Measurements from ENCODE around the gene NDUFS4. TPM values are rescaled to one million over a fixed set of nuclear protein-coding genes. Genes with fewer than 3 reads are reported as not detected.

NDUFS4 gene
- total RNA-seq, 1 experiment from 2014 or later, result 112 TPM

DNA sequence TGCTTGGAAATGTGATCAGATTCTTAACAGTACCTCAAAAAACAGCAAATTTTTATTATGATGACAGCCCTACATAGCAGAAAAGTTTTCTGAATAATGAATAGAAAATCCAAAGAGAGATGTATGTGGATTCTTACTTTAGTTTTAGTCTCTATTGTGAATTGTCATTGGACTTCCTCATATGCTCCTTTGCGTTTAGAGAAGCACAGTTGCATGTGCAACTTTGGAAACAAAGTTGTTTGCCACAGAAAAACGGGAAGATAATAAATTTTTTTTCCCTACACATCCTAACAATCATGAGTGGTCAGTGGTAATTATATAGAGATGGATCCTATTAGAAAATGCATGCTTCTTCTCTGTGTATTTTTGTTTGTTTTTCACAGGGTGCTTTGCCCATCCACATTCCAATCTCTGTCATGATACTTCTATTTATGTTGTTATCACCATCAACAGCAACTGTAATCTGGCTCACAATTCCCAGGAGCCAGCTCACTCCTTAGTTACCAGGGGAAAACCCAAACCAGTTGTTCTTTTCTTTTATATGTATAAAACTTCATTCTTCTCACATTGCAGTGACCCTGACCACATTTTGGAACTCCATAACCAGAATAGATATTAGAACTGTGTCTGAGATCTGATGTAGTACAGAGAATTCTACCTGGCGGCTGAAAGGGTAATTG is 118.7 kb downstream of the NDUFS4 start:
- DNase-seq (ENCODE audit: low spot score), result no peak
- H3K27me3 ChIP-seq (replicated peaks; ENCODE audit: insufficient read depth, low read depth, low read length, poor library complexity), result no peaks in the 10 kb centered on the region
- intact Hi-C loops (cut with micrococcal nuclease; ENCODE audit: unreplicated experiment), result no loop called here
- H3K27ac ChIP-seq (ENCODE audit: low read depth, low read length, poor library complexity, severe bottlenecking), result no peak overlapping the region
- no peaks in the 10 kb centered on the region for H3K36me3 ChIP-seq (ENCODE audit: insufficient read depth, low read length, poor library complexity, severe bottlenecking)
- ChIA-PET CTCF (no interaction called here), POLR2A (ENCODE audit: low non-redundant PET) (no interaction called here)
- no peak overlapping the region for H3K4me3 ChIP-seq (ENCODE audit: low read depth, low read length, poor library complexity, severe bottlenecking)
- no peaks in the 10 kb centered on the region for H3K4me1 ChIP-seq (ENCODE audit: insufficient read depth, low read length, poor library complexity, severe bottlenecking)
- no peaks in the 10 kb centered on the region for H3K9me3 ChIP-seq (ENCODE audit: low read depth, low read length, poor library complexity, severe bottlenecking)
- TF ChIP-seq, protein P1, sequence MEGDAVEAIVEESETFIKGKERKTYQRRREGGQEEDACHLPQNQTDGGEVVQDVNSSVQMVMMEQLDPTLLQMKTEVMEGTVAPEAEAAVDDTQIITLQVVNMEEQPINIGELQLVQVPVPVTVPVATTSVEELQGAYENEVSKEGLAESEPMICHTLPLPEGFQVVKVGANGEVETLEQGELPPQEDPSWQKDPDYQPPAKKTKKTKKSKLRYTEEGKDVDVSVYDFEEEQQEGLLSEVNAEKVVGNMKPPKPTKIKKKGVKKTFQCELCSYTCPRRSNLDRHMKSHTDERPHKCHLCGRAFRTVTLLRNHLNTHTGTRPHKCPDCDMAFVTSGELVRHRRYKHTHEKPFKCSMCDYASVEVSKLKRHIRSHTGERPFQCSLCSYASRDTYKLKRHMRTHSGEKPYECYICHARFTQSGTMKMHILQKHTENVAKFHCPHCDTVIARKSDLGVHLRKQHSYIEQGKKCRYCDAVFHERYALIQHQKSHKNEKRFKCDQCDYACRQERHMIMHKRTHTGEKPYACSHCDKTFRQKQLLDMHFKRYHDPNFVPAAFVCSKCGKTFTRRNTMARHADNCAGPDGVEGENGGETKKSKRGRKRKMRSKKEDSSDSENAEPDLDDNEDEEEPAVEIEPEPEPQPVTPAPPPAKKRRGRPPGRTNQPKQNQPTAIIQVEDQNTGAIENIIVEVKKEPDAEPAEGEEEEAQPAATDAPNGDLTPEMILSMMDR (conservative IDR thresholded peaks at IDR 0.05; ENCODE audit: low read depth, low read length), result no peak
- TF ChIP-seq EZH2 (IDR thresholded peaks at IDR 0.05; ENCODE audit: borderline replicate concordance, low read depth, low read length, poor library complexity, severe bottlenecking), result no peak
- no TSS peak for BruUV-seq (replicated peaks)

DNA sequence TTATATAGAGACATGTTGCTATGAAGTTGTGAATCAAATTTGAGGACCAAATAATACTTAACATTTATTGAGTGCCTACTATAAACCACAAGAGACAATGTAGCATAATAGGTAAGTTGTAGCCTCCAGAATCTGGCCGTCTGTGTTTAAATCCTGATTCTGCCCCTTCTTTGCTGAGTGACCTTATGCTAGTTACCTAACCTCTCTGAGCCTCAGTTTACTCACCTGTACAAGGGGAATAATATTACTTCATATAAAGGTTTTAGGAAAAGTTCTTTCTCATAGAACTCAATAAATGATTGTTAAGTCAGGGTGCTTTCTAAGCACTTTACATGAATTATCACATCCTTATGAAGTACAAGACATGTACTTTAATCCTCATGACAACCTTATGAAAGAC is 120.6 kb downstream of the NDUFS4 start:
- POLR2A ChIA-PET (ENCODE audit: low non-redundant PET), result no interaction called here
- H3K27me3 ChIP-seq (replicated peaks; ENCODE audit: insufficient read depth, low read depth, low read length, poor library complexity), result no peaks in the 10 kb centered on the region
- CTCF ChIA-PET, result no interaction called here
- TF ChIP-seq, protein P1 (conservative IDR thresholded peaks at IDR 0.05; ENCODE audit: low read depth, low read length), result no peak
- TF ChIP-seq EZH2 (IDR thresholded peaks at IDR 0.05; ENCODE audit: borderline replicate concordance, low read depth, low read length, poor library complexity, severe bottlenecking), result no peak
- no TSS peak for BruUV-seq (replicated peaks)
- H3K4me1 ChIP-seq (ENCODE audit: insufficient read depth, low read length, poor library complexity, severe bottlenecking), result no peaks in the 10 kb centered on the region
- no peak overlapping the region for H3K4me3 ChIP-seq (ENCODE audit: low read depth, low read length, poor library complexity, severe bottlenecking)
- H3K36me3 ChIP-seq (ENCODE audit: insufficient read depth, low read length, poor library complexity, severe bottlenecking), result no peaks in the 10 kb centered on the region
- no peak for DNase-seq (ENCODE audit: low spot score)
- H3K9me3 ChIP-seq (ENCODE audit: low read depth, low read length, poor library complexity, severe bottlenecking), result no peaks in the 10 kb centered on the region
- H3K27ac ChIP-seq (ENCODE audit: low read depth, low read length, poor library complexity, severe bottlenecking), result no peak overlapping the region
- intact Hi-C loops (cut with micrococcal nuclease; ENCODE audit: unreplicated experiment), result no loop called here

DNA sequence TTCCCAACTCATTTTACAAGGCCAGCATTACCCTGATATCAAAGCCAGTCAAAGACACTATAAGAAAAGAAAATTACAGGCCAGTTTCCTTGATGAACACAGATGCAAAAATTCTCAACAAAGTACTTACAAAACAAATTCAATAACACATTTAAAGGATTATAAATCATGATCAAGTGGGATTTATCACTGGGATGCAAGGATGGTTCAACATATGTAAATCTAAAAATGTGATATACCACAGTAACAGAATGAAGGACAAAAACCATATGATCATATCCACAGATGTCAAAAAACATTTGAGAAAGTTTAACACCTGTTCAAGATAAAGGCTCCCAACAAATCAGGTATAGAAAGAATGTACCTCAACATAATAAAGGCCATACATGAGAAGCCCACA is 130.6 kb downstream of the NDUFS4 start:
- Histone ChIP-seq H3K36me3 (ENCODE audit: insufficient read depth, low read length, poor library complexity, severe bottlenecking) (no peaks in the 10 kb centered on the region), H3K27me3 (replicated peaks; ENCODE audit: insufficient read depth, low read depth, low read length, poor library complexity) (no peaks in the 10 kb centered on the region), H3K27ac (ENCODE audit: low read depth, low read length, poor library complexity, severe bottlenecking) (no peak overlapping the region), H3K9me3 (ENCODE audit: low read depth, low read length, poor library complexity, severe bottlenecking) (peaks cover 15% of the 10 kb centered on the region), H3K4me1 (ENCODE audit: insufficient read depth, low read length, poor library complexity, severe bottlenecking) (no peaks in the 10 kb centered on the region), H3K4me3 (ENCODE audit: low read depth, low read length, poor library complexity, severe bottlenecking) (no peak overlapping the region)
- ChIA-PET CTCF (no interaction called here), POLR2A (ENCODE audit: low non-redundant PET) (no interaction called here)
- no TSS peak for BruUV-seq (replicated peaks)
- intact Hi-C loops (cut with micrococcal nuclease; ENCODE audit: unreplicated experiment), result no loop called here
- DNase-seq (ENCODE audit: low spot score), result no peak
- no peak for TF ChIP-seq EZH2 (IDR thresholded peaks at IDR 0.05; ENCODE audit: borderline replicate concordance, low read depth, low read length, poor library complexity, severe bottlenecking)
- TF ChIP-seq, protein P1 (conservative IDR thresholded peaks at IDR 0.05; ENCODE audit: low read depth, low read length), result no peak

Measured in A673 (cell line).